Epithelial cell of prostate (primary cell): ENCODE measurements around the gene ARHGAP10.
A peak's percentile ranks its signal among the peaks of the same experiment; 100 is the strongest.

Experiments used
- DNase-seq: peaks from one replicate; pipeline ENCODE4 v3.0.0-alpha.2; 2011; ENCODE audit warnings: low read depth, low spot score
- H3K27ac ChIP-seq: fragments of 450-650 bp; 2 replicates; pipeline ENCODE4 v1.5.1; 2017; ENCODE audit warnings: mild to moderate bottlenecking

ARHGAP10 gene

GRCh38 chr4:148006001-148006400, 274.1 kb downstream of the ARHGAP10 start:
- H3K27ac ChIP-seq, result no peak overlapping the region
- no peak for DNase-seq

GRCh38 chr4:148007314-148007760, 275.4 kb downstream of the ARHGAP10 start:
- peak overlapping the region; percentile 42 for H3K27ac ChIP-seq

GRCh38 chr4:148007792-148008191, 275.9 kb downstream of the ARHGAP10 start:
- DNase-seq, result no peak
- peak overlapping the region; percentile 42 for H3K27ac ChIP-seq

More at GRCh38 chr4:148007314-148007760, 275.4 kb downstream of the ARHGAP10 start:
- DNase-seq, result peak; percentile 98

- no peak for DNase-seq
- no peak overlapping the region for H3K27ac ChIP-seq
Measured at GRCh38 chr4:148015058-148015457, 283.2 kb downstream of the ARHGAP10 start.

GRCh38 chr4:148015468-148015867, 283.6 kb downstream of the ARHGAP10 start:
- H3K27ac ChIP-seq, result no peak overlapping the region
- DNase-seq, result no peak

DNA sequence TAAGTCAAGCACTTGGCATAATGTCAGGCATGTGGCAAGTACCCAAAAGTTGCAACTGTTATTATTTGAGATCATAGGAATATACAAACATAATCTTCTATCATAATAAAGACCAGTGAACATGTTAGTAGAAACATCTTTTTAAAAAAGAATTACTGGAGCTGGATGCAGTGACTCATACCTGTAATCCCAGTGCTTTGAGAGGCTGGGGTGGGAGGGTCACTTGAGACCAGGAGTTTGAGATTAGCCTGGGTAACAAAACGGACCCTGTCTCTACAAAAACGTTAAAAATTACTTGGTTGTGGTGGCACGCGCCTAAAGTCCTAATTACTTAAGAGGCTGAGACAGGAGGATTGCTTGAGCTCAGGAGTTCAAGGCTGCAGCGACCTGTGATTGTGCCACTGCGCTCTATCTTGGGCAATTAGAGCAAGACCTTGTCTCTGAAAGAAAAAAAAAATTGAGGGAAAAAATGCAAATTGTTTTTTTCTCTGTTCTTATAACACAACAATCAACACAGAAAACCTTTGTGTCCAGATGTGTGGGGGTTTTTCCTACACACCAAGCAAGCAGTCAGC, 284.3 kb downstream of the ARHGAP10 start:
- no peak overlapping the region for H3K27ac ChIP-seq

DNA sequence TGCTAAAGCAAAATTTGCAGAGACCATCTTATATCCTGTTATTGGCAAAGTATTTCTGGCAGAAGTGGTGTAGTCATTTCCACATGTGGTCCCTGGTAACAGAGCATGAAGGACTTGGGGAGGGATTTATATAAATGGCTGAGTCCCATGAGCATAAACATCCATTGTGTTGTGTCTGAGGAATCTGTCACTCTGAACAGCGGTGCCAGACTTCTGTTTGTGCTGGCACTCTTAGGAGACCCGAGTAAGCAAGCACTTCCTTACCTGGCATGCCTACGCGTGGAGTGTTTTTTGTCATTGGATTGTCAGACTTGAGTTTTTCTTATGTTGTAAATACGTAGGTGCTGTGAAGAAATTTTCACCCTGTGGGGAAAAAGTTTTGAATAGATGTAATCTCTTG, 285.9 kb downstream of the ARHGAP10 start:
- DNase-seq, result no peak
- no peak overlapping the region for H3K27ac ChIP-seq

More for the DNA sequence above, 284.3 kb downstream of the ARHGAP10 start:
- DNase-seq, result no peak

GRCh38 chr4:148021686-148022085, 289.8 kb downstream of the ARHGAP10 start:
- H3K27ac ChIP-seq, result no peak overlapping the region
- no peak for DNase-seq

DNA sequence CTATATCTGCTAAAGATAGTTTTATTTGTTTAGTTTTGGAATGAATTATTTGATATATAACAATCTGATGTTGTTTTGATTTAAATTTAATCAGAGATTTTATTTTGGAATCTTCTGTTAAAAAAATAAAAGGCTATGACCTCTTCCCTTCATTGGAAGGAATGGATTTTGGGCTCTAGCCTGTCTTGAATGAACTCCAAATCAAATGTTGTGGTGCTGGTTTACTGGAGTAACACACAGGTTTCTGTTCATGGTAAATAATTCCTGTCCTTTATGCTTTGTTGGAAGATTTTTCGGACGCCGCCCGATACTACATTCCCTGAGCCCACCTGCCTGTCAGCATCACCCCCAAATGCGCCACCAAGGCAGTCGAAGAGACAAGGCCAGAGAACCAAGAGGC, 291.1 kb downstream of the ARHGAP10 start:
- no peak overlapping the region for H3K27ac ChIP-seq
- DNase-seq, result no peak

- H3K27ac ChIP-seq, result no peak overlapping the region
- DNase-seq, result no peak
Measured at GRCh38 chr4:148023512-148024181, 291.8 kb downstream of the ARHGAP10 start.

DNA sequence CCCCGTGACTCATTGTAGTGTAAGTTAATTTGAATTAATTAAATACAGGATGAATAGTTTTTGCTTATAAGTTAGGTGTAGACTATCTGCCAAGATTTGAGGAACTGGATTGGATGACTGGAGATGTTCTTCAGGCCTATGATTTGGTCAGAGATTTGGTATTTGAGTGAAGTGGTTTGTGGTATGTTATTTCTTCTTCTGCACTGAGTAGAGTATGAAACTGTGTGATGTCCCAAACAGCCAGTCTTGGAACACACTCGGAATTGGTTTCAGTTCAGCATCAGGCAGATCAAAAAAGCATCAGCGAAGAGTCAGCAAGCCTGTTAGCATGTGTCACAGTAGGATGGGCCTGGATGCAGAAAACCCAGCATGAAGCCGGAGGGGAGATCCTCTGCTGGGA, 294.1 kb downstream of the ARHGAP10 start:
- no peak overlapping the region for H3K27ac ChIP-seq
- no peak for DNase-seq

DNA sequence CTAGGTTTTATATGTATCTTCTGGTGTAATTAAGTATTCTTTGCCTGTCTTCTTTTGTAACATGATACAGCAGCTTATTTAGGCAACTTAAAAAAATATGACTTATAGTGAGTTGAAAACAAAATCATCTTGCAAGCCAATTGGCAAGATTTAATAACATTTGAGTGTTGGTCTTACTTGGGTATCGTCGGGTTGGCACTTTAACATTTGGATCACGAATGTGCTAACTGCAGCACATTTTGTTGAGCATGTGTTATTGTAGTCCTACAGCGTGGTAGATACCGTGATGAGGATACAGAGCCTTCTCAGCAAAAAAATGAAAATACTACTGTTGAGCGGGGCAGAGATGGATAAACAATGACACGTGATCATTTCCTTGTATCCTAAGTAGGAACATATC, 295.3 kb downstream of the ARHGAP10 start:
- no peak overlapping the region for H3K27ac ChIP-seq
- no peak for DNase-seq

- DNase-seq, result no peak
- peak overlapping the region; percentile 67 for H3K27ac ChIP-seq
Measured at GRCh38 chr4:148029781-148030180, 297.9 kb downstream of the ARHGAP10 start.

- no peak for DNase-seq
- peak overlapping the region; percentile 67 for H3K27ac ChIP-seq
Measured at GRCh38 chr4:148030193-148030873, 298.4 kb downstream of the ARHGAP10 start.

GRCh38 chr4:148034813-148035212, 302.9 kb downstream of the ARHGAP10 start:
- no peak overlapping the region for H3K27ac ChIP-seq

DNA sequence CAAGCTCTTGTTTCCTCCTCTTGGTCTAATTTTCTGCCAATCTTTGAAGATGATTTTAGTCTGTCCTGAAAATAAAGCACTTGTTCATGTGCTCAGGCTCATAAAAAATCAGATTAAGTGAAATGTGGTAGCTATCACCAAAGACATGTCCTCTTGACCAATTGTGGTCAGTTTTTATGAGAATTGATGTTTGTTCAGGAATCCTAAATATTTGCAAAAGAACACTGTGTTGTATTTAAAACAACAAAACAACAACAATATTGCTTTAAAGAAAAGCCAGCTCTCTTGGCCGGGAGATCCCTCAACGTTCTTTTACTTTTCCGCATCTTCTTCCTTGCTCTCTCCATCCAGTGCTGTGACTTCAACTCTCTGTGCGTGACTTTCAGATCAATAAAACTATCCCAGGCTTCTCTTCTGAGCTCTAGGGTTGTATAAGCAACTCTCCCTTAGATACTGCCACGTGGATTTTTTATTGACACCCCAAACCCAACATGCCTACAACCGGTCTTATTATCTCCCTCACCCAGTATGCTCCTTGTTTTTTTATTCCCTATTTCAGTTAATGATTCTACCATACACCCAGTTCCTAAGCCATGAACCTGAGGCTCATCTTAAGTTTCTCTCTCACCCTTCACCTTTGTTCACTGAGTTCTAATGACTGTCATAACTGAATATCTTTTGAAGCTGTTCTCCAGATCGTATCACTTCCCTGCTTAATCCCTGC, 309.9 kb downstream of the ARHGAP10 start:
- no peak overlapping the region for H3K27ac ChIP-seq
- DNase-seq, result no peak

More at GRCh38 chr4:148034813-148035212, 302.9 kb downstream of the ARHGAP10 start:
- no peak for DNase-seq

GRCh38 chr4:148044089-148044911, 312.4 kb downstream of the ARHGAP10 start:
- DNase-seq, result no peak
- no peak overlapping the region for H3K27ac ChIP-seq

DNA sequence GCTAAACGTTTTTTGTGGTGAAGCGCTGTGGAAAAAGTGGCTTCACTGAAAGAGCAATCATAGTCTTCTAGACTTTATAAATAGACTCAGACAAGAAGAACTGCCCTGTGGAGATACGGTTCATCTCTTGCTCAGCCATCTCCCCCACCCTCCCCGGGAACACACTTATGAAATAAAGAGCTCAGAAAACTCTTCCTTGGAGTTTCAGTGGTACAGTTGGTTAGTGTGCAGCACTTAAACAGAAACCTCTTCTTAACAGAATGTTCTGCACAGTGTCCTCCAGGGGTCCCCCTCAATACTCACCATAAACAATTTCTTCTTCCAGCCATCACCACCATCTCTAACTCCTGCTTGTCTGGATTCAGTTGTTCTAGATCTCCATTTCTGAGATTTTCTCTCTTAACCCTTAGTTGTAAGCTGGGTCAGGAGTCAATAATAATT, 313.0 kb downstream of the ARHGAP10 start:
- H3K27ac ChIP-seq, result no peak overlapping the region
- DNase-seq, result no peak

DNA sequence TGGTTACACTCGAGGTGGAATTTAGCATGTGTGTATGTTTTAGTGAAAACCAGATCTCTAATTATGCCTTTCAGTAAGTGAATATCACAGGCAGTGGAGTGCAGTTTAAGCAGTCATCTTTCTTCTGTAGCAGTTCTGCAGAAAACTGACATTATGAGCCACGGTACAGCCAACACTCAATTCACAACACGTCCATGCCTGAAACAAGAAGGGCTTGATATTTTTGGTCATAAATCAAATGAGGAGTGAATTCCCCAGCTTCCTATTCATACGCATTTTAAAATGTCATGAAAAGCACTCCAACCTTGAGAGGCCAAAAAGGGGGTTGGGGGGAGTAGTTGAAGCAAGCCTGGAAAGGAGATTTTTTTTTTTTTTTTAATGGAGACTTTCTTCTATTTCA, 316.7 kb downstream of the ARHGAP10 start:
- DNase-seq, result no peak
- H3K27ac ChIP-seq, result no peak overlapping the region

- no peak for DNase-seq
- no peak overlapping the region for H3K27ac ChIP-seq
Measured at GRCh38 chr4:148051403-148051802, 319.5 kb downstream of the ARHGAP10 start.
